NCI-H1417 treated with DMSO at 0.1 percent for 48 hours (cell line): ENCODE data around the gene CHCHD6.

Source experiments
- DNase-seq: peaks from one replicate; lab custom pipeline; 2025; lab: John Stamatoyannopoulos, UW

Gene CHCHD6

DNA sequence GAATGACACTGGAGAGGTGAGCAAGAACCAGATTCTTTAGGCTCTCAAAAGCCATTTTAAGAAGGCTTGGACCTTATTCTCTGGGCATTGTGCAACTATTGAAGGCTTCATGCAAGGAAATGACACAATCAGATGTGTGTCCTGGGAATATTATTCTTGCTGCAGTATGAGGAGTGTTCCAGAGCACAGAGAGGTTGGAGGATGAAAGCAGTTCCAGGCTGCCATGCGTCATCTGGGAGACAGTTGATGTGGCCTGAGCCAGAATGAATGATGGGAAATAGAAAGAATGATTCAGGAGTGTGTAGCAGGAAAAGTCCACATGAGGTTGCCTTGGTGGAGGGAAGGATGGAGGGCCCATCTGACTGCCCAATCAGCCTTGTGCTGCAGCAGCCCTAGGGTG, 123.1 kb downstream of the CHCHD6 start:
- DNase-seq, result no peak

- no peak for DNase-seq
Measured at GRCh38 chr3:126828306-126828705, 124.3 kb downstream of the CHCHD6 start.

DNA sequence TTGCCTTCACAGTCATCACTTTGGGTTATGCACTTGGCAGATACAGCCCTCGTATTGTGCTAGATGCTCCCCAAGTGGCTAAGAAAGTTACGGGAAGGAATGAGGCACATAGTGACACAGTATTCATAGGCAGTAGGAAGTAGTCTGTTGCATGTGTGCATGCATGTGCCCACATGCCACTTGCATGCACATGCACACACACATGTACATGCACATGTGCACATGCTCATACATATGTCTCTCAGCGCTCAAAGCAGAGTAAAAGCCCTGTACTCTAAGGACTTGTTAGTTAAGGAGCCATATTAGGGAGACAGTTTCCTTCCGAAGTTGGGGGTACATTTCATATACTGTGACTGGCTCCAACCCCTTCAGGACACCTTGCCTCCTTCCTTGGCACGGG, 128.9 kb downstream of the CHCHD6 start:
- DNase-seq, result no peak

- DNase-seq, result no peak
Measured at GRCh38 chr3:126834596-126835471, 130.8 kb downstream of the CHCHD6 start.

GRCh38 chr3:126835472-126836219, 131.6 kb downstream of the CHCHD6 start:
- no peak for DNase-seq

- DNase-seq, result no peak
Measured at GRCh38 chr3:126836220-126836860, 132.3 kb downstream of the CHCHD6 start.

DNA sequence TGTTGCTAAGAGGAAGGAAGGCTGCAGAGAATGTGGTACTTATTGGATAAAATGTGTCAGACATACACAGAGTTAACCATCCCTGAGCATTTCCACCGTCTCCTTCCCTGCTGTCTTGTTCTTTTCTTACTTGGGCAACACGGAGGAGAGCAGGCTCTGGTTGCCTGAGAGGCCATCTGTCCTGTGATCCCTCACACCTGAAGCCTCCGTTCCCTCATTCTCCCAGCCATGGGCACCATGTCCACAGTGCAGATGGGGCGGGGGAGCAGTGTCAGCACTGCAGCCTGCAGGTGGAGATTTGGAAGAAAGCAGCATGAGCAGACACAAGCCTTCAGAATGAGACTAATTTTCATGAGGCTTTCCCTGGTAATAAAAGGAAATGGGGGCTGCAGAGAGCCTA, 133.7 kb downstream of the CHCHD6 start:
- no peak for DNase-seq

- no peak for DNase-seq
Measured at GRCh38 chr3:126845920-126846715, 142.1 kb downstream of the CHCHD6 start.

GRCh38 chr3:126847061-126847460, 143.0 kb downstream of the CHCHD6 start:
- no peak for DNase-seq

DNA sequence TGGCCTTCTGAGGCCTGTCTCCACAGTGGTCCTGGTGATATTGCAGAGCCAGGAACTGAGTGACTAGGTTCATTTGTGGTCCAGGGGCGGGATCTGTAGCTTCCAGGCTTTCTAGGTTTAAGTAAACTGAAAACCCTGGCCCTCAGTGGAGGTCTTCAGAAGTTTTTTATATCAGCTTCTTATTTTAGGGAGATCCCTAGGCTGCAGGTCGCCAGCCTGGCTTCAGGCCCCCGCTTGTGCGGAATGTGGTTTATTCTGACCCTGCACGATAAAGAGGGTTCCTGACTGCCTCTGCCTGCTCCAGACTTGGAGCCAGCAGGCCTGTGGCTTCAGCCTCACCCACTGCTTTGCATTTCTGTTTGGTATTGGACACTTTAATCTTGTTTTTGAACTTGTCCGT, 145.0 kb downstream of the CHCHD6 start:
- DNase-seq, result no peak

GRCh38 chr3:126849768-126850167, 145.7 kb downstream of the CHCHD6 start:
- DNase-seq, result no peak

GRCh38 chr3:126850370-126851085, 146.5 kb downstream of the CHCHD6 start:
- DNase-seq, result no peak

GRCh38 chr3:126851382-126851781, 147.3 kb downstream of the CHCHD6 start:
- no peak for DNase-seq

- DNase-seq, result no peak
Measured at GRCh38 chr3:126851934-126852333, 147.9 kb downstream of the CHCHD6 start.

DNA sequence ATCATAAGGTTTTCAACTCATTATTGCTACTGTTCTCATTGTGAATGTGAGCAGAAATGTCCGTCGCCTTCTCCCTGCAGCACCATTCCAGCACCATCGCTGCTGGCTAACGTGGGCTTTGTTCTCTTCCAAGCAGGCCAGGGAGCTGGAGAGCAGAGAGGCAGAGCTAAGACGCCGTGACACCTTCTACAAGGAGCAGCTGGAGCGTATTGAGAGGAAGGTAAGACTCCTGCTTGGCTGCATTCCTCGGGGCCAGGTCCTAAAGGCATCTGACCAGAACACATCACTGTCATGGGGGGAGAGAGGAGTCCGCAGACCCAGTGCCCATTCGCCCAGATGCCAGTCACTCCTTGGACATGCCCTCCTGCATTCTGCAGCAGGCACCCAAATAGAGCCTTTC, 148.5 kb downstream of the CHCHD6 start:
- no peak for DNase-seq

DNA sequence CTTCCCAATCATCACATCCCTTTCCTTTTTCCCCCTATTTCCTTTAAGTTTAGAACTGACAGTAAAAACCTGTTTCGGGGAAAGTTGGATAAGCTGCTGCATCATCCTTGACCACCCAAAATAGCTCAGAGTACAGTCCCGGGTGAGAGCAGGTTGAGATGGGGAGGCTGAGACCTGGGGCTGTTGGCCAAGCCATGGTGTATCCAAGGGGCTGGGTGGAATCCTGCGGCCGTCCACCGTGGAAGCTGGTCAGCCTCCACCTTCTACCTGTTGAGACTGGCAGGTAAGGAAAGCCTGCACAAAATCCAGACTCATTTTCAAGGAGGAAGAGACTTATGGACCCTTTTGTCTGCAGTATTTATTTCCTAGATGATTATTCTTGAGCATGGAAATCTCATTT, 150.6 kb downstream of the CHCHD6 start:
- DNase-seq, result no peak

- DNase-seq, result no peak
Measured at GRCh38 chr3:126855374-126855773, 151.3 kb downstream of the CHCHD6 start.

- DNase-seq, result no peak
Measured at GRCh38 chr3:126857928-126858327, 153.9 kb downstream of the CHCHD6 start.

DNA sequence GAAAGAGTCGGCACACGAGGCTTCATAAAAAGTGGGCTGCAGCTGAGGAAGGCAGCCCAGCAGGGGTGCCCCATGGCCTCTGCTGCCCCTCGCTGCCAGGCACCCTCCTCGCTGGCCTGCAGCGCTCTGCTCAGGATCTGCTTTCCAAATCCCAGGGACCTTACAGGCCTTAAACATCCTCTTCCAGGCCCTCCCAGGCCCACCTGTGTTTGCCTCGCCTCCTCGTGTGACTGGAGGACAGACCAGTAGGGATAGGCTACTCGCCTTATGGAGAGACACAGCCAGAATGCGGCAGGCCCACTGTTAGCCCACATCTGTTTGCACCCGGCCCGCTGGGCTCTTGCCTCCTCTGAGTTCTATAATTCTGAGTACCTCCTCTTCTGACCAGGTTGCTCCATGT, 154.4 kb downstream of the CHCHD6 start:
- DNase-seq, result no peak

GRCh38 chr3:126858887-126859286, 154.8 kb downstream of the CHCHD6 start:
- DNase-seq, result peak; percentile 86
